CD8-positive, alpha-beta memory T cell (primary cell): Measurements from ENCODE around the gene FAM76A. TPM values are rescaled to one million over a fixed set of nuclear protein-coding genes. Genes with fewer than 3 reads are reported as not detected.
"Not testable (repeated sequence)": the region's sequence is repeated elsewhere in the genome, so short reads cannot be mapped to it uniquely, and the experiment has no call there.

Experiments used
- CTCF ChIA-PET: fragments of 350-600 bp; sonication (Branson Sonifier 250); formaldehyde crosslinking; loops from one replicate; lab custom pipeline; 2021; ENCODE audit warnings: antibody characterized with exemption; lab: Charles Lee
- POLR2A ChIA-PET: fragments of 350-600 bp; sonication (Branson Sonifier 250); formaldehyde crosslinking; loops from one replicate; lab custom pipeline; 2021; ENCODE audit warnings: antibody characterized with exemption; lab: Charles Lee
- DNase-seq, 5 donors: peaks; one replicate each; pipeline versions ENCODE4 v3.0.0 to v3.0.0-alpha.2; 2020 to 2022; ENCODE audit warnings: mixed read lengths in 1 of 5
- H3K27ac ChIP-seq: one replicate; pipeline ENCODE4 v1.7.0; 2013; ENCODE audit warnings: low read depth, mild to moderate bottlenecking, low read length, moderate library complexity
- H3K27me3 ChIP-seq: 2 replicates; pipeline ENCODE4 v1.7.0; 2013; ENCODE audit warnings: low read length, mild to moderate bottlenecking; ENCODE audit not compliant: insufficient read depth, poor library complexity, severe bottlenecking
- H3K36me3 ChIP-seq: 2 replicates; pipeline ENCODE4 v1.7.0; 2013; ENCODE audit warnings: mild to moderate bottlenecking, low read length, moderate library complexity; ENCODE audit not compliant: insufficient read depth
- H3K4me1 ChIP-seq: 2 replicates; pipeline ENCODE4 v1.7.0; 2013; ENCODE audit warnings: mild to moderate bottlenecking, low read length, moderate library complexity; ENCODE audit not compliant: insufficient read depth
- H3K4me3 ChIP-seq: 2 replicates; pipeline ENCODE4 v1.7.0; 2013; ENCODE audit warnings: mild to moderate bottlenecking, low read length
- H3K9me3 ChIP-seq: 2 replicates; pipeline ENCODE4 v1.7.0; 2013; ENCODE audit warnings: mild to moderate bottlenecking, low read length
- H3K27ac Mint-ChIP-seq, 8 donors: one replicate each; pipeline ENCODE4 v1.8.0; 2020 to 2021; ENCODE audit warnings: mixed read lengths in 8 of 8, mild to moderate bottlenecking in 6 of 8, inconsistent platforms in 3 of 8, moderate library complexity in 3 of 8
- H3K27me3 Mint-ChIP-seq, 2 donors: one replicate each; pipeline ENCODE4 v1.8.0; 2020 to 2021; ENCODE audit warnings: mixed read lengths in 2 of 2, mild to moderate bottlenecking in 1 of 2, moderate library complexity in 1 of 2
- H3K36me3 Mint-ChIP-seq, 3 donors: one replicate each; pipeline ENCODE4 v1.8.0; 2020 to 2021; ENCODE audit warnings: mixed read lengths in 3 of 3, inconsistent platforms in 1 of 3, mild to moderate bottlenecking in 1 of 3
- H3K4me1 Mint-ChIP-seq, 3 donors: one replicate each; pipeline ENCODE4 v1.8.0; 2020 to 2021; ENCODE audit warnings: mixed read lengths in 3 of 3, inconsistent platforms in 1 of 3, mild to moderate bottlenecking in 1 of 3
- H3K4me3 Mint-ChIP-seq, 7 donors: one replicate each; pipeline ENCODE4 v1.8.0; 2020 to 2021; ENCODE audit warnings: mixed read lengths in 7 of 7, mild to moderate bottlenecking in 6 of 7, moderate library complexity in 4 of 7, inconsistent platforms in 2 of 7
- H3K9me3 Mint-ChIP-seq, 5 donors: one replicate each; pipeline ENCODE4 v1.8.0; 2020 to 2022; ENCODE audit warnings: mixed read lengths in 5 of 5, mild to moderate bottlenecking in 3 of 5, moderate library complexity in 2 of 5, inconsistent platforms in 1 of 5
- polyA plus RNA-seq: library from polyadenylated mRNA; unstranded; fragments of 300-500 nt; fragmentation: Illumina TruSeq; gene quantifications from one replicate; pipeline ENCODE4 v1.2.3, GENCODE V29; 2021
- total RNA-seq, 2 experiments: library from RNA; stranded (reverse); gene quantifications; one replicate each; pipeline ENCODE4 v1.2.3, GENCODE V29; 2021

FAM76A gene
- total and polyA plus RNA-seq, 3 experiments from 2014 or later: 9.2 to 13.7 (median 13.2) TPM

GRCh38 chr1:27778056-27778455 is 52.3 kb downstream of the FAM76A start:
- Histone ChIP-seq H3K4me1 (peaks cover 8% of the 10 kb centered on the region), H3K27me3 (no peaks in the 10 kb centered on the region), H3K36me3 (no peaks in the 10 kb centered on the region), H3K4me3 (no peak overlapping the region), H3K27ac (no peak overlapping the region), H3K9me3 (no peaks in the 10 kb centered on the region)
- H3K9me3 Mint-ChIP-seq: no peaks in the 10 kb centered on the region
- ChIA-PET POLR2A (interaction anchor here (0.5 kb wide), 1 partner anchor 547 kb away, joined by 5 read pairs; no protein-coding TSS in a partner anchor), CTCF (no interaction called here)
- no peak overlapping the region for H3K4me3 Mint-ChIP-seq
- H3K36me3 Mint-ChIP-seq: peaks cover 0 to 34% (median 0%) of the 10 kb centered on the region in 3 donors
- H3K27me3 Mint-ChIP-seq: peaks cover 0 to 2% of the 10 kb centered on the region in 2 donors
- no peak for DNase-seq
- peaks cover 28 to 55% (median 49%) of the 10 kb centered on the region in 3 donors for H3K4me1 Mint-ChIP-seq
- peak overlapping the region in 3 of 8 donors; percentile 22 to 47 (median 41) for H3K27ac Mint-ChIP-seq

GRCh38 chr1:27779122-27779521 is 53.4 kb downstream of the FAM76A start:
- Mint-ChIP-seq H3K27ac (peak overlapping the region in 3 of 8 donors; percentile 10 to 63 (median 52)), H3K9me3 (no peaks in the 10 kb centered on the region), H3K4me1 (peaks cover 23 to 53% (median 45%) of the 10 kb centered on the region in 3 donors), H3K4me3 (no peak overlapping the region), H3K27me3 (no peaks in the 10 kb centered on the region), H3K36me3 (peaks cover 0 to 30% (median 0%) of the 10 kb centered on the region in 3 donors)
- ChIA-PET CTCF (no interaction called here), POLR2A (no interaction called here)
- no peak overlapping the region for H3K27ac ChIP-seq
- no peak overlapping the region for H3K4me3 ChIP-seq
- H3K9me3 ChIP-seq: no peaks in the 10 kb centered on the region
- H3K27me3 ChIP-seq: no peaks in the 10 kb centered on the region
- H3K4me1 ChIP-seq: peaks cover 2% of the 10 kb centered on the region
- DNase-seq: no peak
- H3K36me3 ChIP-seq: no peaks in the 10 kb centered on the region

- Histone ChIP-seq H3K9me3 (no peaks in the 10 kb centered on the region), H3K27ac (no peak overlapping the region), H3K36me3 (no peaks in the 10 kb centered on the region), H3K27me3 (no peaks in the 10 kb centered on the region), H3K4me1 (peaks cover 4% of the 10 kb centered on the region), H3K4me3 (no peak overlapping the region)
- Mint-ChIP-seq H3K4me3 (no peak overlapping the region), H3K27ac (peak overlapping the region in 5 of 8 donors; percentile 5 to 74 (median 27)), H3K36me3 (peaks cover 0 to 19% (median 0%) of the 10 kb centered on the region in 3 donors), H3K9me3 (no peaks in the 10 kb centered on the region), H3K4me1 (peaks cover 19 to 47% (median 41%) of the 10 kb centered on the region in 3 donors), H3K27me3 (no peaks in the 10 kb centered on the region)
- ChIA-PET POLR2A (no interaction called here), CTCF (no interaction called here)
- no peak for DNase-seq
Measured at GRCh38 chr1:27782950-27783349, 57.2 kb downstream of the FAM76A start.

DNA sequence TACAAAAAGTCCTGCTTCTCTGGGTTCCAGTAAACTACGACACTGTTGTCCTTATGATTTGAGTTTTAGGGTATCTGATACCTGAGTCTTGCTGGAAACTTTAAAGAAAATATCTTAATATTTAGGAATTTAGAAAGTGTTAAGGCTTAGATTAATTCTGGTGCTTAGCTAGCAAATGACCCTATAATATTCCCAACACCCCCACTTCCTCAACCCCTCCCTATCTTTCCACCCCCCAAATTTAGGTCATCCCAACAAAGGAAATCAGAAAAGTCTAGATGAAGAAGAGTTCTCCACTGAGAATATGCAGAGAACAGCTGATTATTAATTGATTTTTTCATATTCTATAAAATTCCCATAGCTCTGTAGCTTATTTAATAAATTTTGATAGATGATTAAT is 58.9 kb downstream of the FAM76A start:
- peaks cover 0 to 25% (median 3%) of the 10 kb centered on the region in 3 donors for H3K36me3 Mint-ChIP-seq
- peaks cover 4% of the 10 kb centered on the region for H3K4me1 ChIP-seq
- no peaks in the 10 kb centered on the region for H3K27me3 Mint-ChIP-seq
- H3K27ac Mint-ChIP-seq: peak overlapping the region in 3 of 8 donors; percentile 5 to 42 (median 36)
- peaks cover 14 to 42% (median 34%) of the 10 kb centered on the region in 3 donors for H3K4me1 Mint-ChIP-seq
- no peak overlapping the region for H3K4me3 Mint-ChIP-seq
- DNase-seq: no peak
- H3K27me3 ChIP-seq: no peaks in the 10 kb centered on the region
- POLR2A ChIA-PET: interaction anchor here (0.6 kb wide), 1 partner anchor 65 kb away, joined by 3 read pairs; no protein-coding TSS in a partner anchor
- no peaks in the 10 kb centered on the region for H3K9me3 ChIP-seq
- H3K27ac ChIP-seq: no peak overlapping the region
- CTCF ChIA-PET: no interaction called here
- H3K9me3 Mint-ChIP-seq: no peaks in the 10 kb centered on the region
- no peak overlapping the region for H3K4me3 ChIP-seq
- no peaks in the 10 kb centered on the region for H3K36me3 ChIP-seq

DNA sequence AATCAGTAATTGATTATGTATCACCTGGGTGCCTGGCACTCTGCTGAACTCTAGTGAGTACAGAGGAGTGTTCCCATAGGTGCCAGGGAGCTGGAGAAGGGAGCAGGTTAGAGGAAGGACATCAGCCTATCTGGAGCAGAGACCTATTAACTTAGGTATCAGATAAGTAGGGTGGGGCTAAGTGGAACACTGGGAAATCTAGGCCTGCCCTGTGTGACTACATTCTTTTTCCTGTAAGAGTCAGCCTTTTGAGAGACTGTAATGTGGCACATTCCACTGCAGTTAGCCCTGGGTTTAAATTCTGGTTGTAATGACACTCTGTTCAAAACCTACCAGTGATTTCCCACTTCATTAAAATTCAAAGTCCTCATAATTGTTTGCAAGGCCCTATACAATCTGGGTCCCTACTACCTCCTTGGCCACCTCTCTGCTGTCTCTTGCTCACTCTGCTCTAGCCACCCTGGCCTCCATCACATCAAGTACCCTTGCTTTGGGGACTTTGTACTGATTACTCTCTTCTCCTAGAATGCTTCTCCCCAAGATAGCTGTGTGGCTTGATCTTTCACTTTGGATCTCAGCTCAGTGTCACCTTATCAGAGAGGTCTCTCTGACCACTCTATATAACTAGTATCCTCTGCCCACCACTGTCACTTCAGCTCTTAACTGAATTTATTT is 60.2 kb downstream of the FAM76A start:
- no peak for DNase-seq
- Mint-ChIP-seq H3K27ac (peak overlapping the region; percentile 4 to 82 (median 61)), H3K36me3 (peaks cover 0 to 31% (median 9%) of the 10 kb centered on the region in 3 donors), H3K4me3 (no peak overlapping the region), H3K27me3 (no peaks in the 10 kb centered on the region), H3K9me3 (no peaks in the 10 kb centered on the region), H3K4me1 (peaks cover 14 to 42% (median 31%) of the 10 kb centered on the region in 3 donors)
- Histone ChIP-seq H3K4me3 (no peak overlapping the region), H3K27me3 (no peaks in the 10 kb centered on the region), H3K9me3 (no peaks in the 10 kb centered on the region), H3K4me1 (peaks cover 4% of the 10 kb centered on the region), H3K36me3 (no peaks in the 10 kb centered on the region), H3K27ac (no peak overlapping the region)
- ChIA-PET POLR2A (no interaction called here), CTCF (no interaction called here)

DNA sequence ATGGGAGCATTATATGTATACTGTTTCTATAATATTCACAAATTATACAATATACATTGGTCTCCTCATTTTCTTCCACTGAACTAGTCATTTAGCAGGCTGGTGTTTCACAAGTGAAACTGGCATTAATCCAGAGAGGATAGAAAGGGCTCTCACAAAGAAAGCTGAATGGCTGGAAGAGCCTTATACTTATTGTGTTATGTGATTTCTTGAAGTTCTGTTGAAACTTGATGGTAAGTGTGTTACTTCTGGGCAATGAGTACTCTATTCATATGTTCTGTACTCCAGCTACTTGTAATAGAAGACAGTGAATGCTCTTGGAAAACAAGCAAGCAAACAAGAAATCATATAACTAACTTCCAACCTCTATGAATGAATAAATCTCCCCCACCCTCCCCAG is 62.1 kb downstream of the FAM76A start:
- CTCF ChIA-PET: no interaction called here

DNA sequence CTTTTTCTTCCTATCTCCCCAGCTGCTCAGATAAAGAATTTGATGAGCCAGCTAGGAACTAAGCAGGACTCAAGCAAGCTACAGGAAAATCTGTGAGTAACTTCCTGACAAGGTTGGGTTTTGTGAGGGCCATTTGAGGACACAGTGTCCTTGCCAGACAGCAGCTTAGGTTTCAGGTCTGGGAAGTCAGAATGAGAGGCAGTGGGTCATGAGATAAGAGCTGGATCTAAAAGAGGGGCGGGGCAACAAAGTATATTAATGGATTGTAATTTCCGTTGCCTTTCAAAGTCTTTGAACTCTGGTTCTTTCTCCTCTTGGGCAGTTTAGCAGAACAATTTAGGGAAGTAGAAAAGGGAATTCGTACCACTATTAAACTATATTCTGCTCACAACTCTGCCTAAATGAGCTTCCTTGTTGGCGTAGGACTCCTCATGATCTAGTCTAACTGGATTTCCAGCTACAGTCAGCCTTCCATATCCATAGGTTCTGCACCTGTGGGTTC is 63.8 kb downstream of the FAM76A start:
- H3K4me3 Mint-ChIP-seq: no peak overlapping the region
- Histone ChIP-seq H3K4me3 (no peak overlapping the region), H3K36me3 (peaks cover 7% of the 10 kb centered on the region), H3K4me1 (no peaks in the 10 kb centered on the region), H3K27me3 (no peaks in the 10 kb centered on the region), H3K9me3 (no peaks in the 10 kb centered on the region), H3K27ac (no peak overlapping the region)
- peaks cover 0 to 47% (median 15%) of the 10 kb centered on the region in 3 donors for H3K36me3 Mint-ChIP-seq
- DNase-seq: no peak
- POLR2A ChIA-PET: no interaction called here
- H3K27me3 Mint-ChIP-seq: no peaks in the 10 kb centered on the region
- CTCF ChIA-PET: no interaction called here
- no peaks in the 10 kb centered on the region for H3K9me3 Mint-ChIP-seq
- H3K27ac Mint-ChIP-seq: peak overlapping the region in 1 of 8 donors; percentile 6
- H3K4me1 Mint-ChIP-seq: peaks cover 11 to 25% (median 18%) of the 10 kb centered on the region in 3 donors

More for the DNA sequence above, 62.1 kb downstream of the FAM76A start:
- no peak overlapping the region for H3K27ac ChIP-seq
- H3K4me3 ChIP-seq: no peak overlapping the region
- DNase-seq: no peak
- peaks cover 4% of the 10 kb centered on the region for H3K4me1 ChIP-seq
- H3K9me3 ChIP-seq: no peaks in the 10 kb centered on the region
- POLR2A ChIA-PET: no interaction called here
- peak overlapping the region in 3 of 8 donors; percentile 0 to 36 (median 5) for H3K27ac Mint-ChIP-seq
- H3K27me3 Mint-ChIP-seq: no peaks in the 10 kb centered on the region
- no peak overlapping the region for H3K4me3 Mint-ChIP-seq
- peaks cover 0 to 33% (median 14%) of the 10 kb centered on the region in 3 donors for H3K36me3 Mint-ChIP-seq
- no peaks in the 10 kb centered on the region for H3K36me3 ChIP-seq
- H3K27me3 ChIP-seq: no peaks in the 10 kb centered on the region
- peaks cover 13 to 34% (median 22%) of the 10 kb centered on the region in 3 donors for H3K4me1 Mint-ChIP-seq
- H3K9me3 Mint-ChIP-seq: no peaks in the 10 kb centered on the region

GRCh38 chr1:27790270-27790669 is 64.5 kb downstream of the FAM76A start:
- H3K27me3 ChIP-seq, H3K36me3 ChIP-seq, H3K27ac ChIP-seq, CTCF ChIA-PET, DNase-seq, H3K4me3 Mint-ChIP-seq, H3K27me3 Mint-ChIP-seq, H3K9me3 ChIP-seq, H3K4me1 ChIP-seq, POLR2A ChIA-PET, H3K9me3 Mint-ChIP-seq, H3K4me3 ChIP-seq: not testable (repeated sequence)
- Mint-ChIP-seq H3K36me3 (peaks cover 0 to 51% (median 18%) of the 10 kb centered on the region in 3 donors), H3K27ac (peak overlapping the region in 1 of 8 donors; percentile 50), H3K4me1 (peaks cover 9 to 18% (median 11%) of the 10 kb centered on the region in 3 donors)
